Measurements from ENCODE around the gene KLHL22.
"Not testable (repeated sequence)": the region's sequence is repeated elsewhere in the genome, so short reads cannot be mapped to it uniquely, and the experiment has no call there.

KLHL22 gene

GRCh38 chr22:20423906-20424551 is 71.6 kb downstream of the KLHL22 start:
- DNase-seq (ENCODE audit: extremely low read depth in 1 of 2, low read depth in 1 of 2): no peak

GRCh38 chr22:20423008-20423905 is 72.3 kb downstream of the KLHL22 start:
- DNase-seq (ENCODE audit: extremely low read depth in 1 of 2, low read depth in 1 of 2): no peak

- no peak for DNase-seq (ENCODE audit: extremely low read depth in 1 of 2, low read depth in 1 of 2)
Observed at GRCh38 chr22:20422271-20423007, 73.2 kb downstream of the KLHL22 start.

GRCh38 chr22:20421507-20421874 is 74.1 kb downstream of the KLHL22 start:
- no peak for DNase-seq (ENCODE audit: extremely low read depth in 1 of 2, low read depth in 1 of 2)

GRCh38 chr22:20420157-20420842 is 75.3 kb downstream of the KLHL22 start:
- DNase-seq (ENCODE audit: extremely low read depth in 1 of 2, low read depth in 1 of 2): no peak

- no peak for DNase-seq (ENCODE audit: extremely low read depth in 1 of 2, low read depth in 1 of 2)
Observed at GRCh38 chr22:20419664-20419951, 76.0 kb downstream of the KLHL22 start.

- peak; percentile 53 to 59 for DNase-seq (ENCODE audit: extremely low read depth in 1 of 2, low read depth in 1 of 2)
Observed at GRCh38 chr22:20418211-20418788, 77.3 kb downstream of the KLHL22 start.

- not testable (repeated sequence) for DNase-seq (ENCODE audit: extremely low read depth in 1 of 2, low read depth in 1 of 2)
Observed at GRCh38 chr22:20415699-20416098, 79.9 kb downstream of the KLHL22 start.

GRCh38 chr22:20415241-20415640 is 80.4 kb downstream of the KLHL22 start:
- not testable (repeated sequence) for DNase-seq (ENCODE audit: extremely low read depth in 1 of 2, low read depth in 1 of 2)

GRCh38 chr22:20414450-20414849 is 81.1 kb downstream of the KLHL22 start:
- DNase-seq (ENCODE audit: extremely low read depth in 1 of 2, low read depth in 1 of 2): no peak

GRCh38 chr22:20414059-20414440 is 81.5 kb downstream of the KLHL22 start:
- DNase-seq (ENCODE audit: extremely low read depth in 1 of 2, low read depth in 1 of 2): no peak

GRCh38 chr22:20413217-20414058 is 82.2 kb downstream of the KLHL22 start:
- no peak for DNase-seq (ENCODE audit: extremely low read depth in 1 of 2, low read depth in 1 of 2)

GRCh38 chr22:20412474-20413216 is 83.0 kb downstream of the KLHL22 start:
- no peak for DNase-seq (ENCODE audit: extremely low read depth in 1 of 2, low read depth in 1 of 2)

GRCh38 chr22:20409385-20409784 is 86.2 kb downstream of the KLHL22 start:
- DNase-seq (ENCODE audit: extremely low read depth in 1 of 2, low read depth in 1 of 2): not testable (repeated sequence)

GRCh38 chr22:20408891-20409290 is 86.7 kb downstream of the KLHL22 start:
- no peak for DNase-seq (ENCODE audit: extremely low read depth in 1 of 2, low read depth in 1 of 2)

GRCh38 chr22:20407829-20408228 is 87.8 kb downstream of the KLHL22 start:
- no peak for DNase-seq (ENCODE audit: extremely low read depth in 1 of 2, low read depth in 1 of 2)

GRCh38 chr22:20406686-20407408 is 88.7 kb downstream of the KLHL22 start:
- DNase-seq (ENCODE audit: extremely low read depth in 1 of 2, low read depth in 1 of 2): no peak

GRCh38 chr22:20405931-20406685 is 89.5 kb downstream of the KLHL22 start:
- no peak for DNase-seq (ENCODE audit: extremely low read depth in 1 of 2, low read depth in 1 of 2)
